NCI-H82 treated with DMSO at 0.1 percent for 48 hours (cell line): ENCODE measurements around the gene MT1G.
"Not testable (repeated sequence)": the region's sequence is repeated elsewhere in the genome, so short reads cannot be mapped to it uniquely, and the experiment has no call there.

Source experiments
- DNase-seq: peaks from one replicate; lab custom pipeline; 2025; ENCODE audit not compliant: unreplicated experiment; lab: John Stamatoyannopoulos, UW

The MT1G gene

GRCh38 chr16:56665286-56666261, 2.3 kb downstream of the MT1G start:
- not testable (repeated sequence) for DNase-seq

- DNase-seq, result no peak
Observed at GRCh38 chr16:56664506-56664905, 3.4 kb downstream of the MT1G start.

- no peak for DNase-seq
Observed at GRCh38 chr16:56662357-56663354, 5.2 kb downstream of the MT1G start.

- DNase-seq, result no peak
Observed at GRCh38 chr16:56658327-56658875, 9.5 kb downstream of the MT1G start.

GRCh38 chr16:56657555-56658326, 10.1 kb downstream of the MT1G start, which contains the start of gene MT1F:
TSS of gene MT1F (plus strand) at chr16:56657959. CDS start at chr16:56658059, 100 bp downstream.
- peak; percentile 8 for DNase-seq

- no peak for DNase-seq
Observed at GRCh38 chr16:56653218-56653617, 14.6 kb downstream of the MT1G start.

- no peak for DNase-seq
Observed at GRCh38 chr16:56652600-56652999, 15.3 kb downstream of the MT1G start.

- no peak for DNase-seq
Observed at GRCh38 chr16:56651586-56651985, 16.3 kb downstream of the MT1G start, which contains the start of gene MT1B. TSS of gene MT1B (plus strand) at chr16:56651886. CDS start at chr16:56651954, 68 bp downstream.

- DNase-seq, result no peak
Observed at GRCh38 chr16:56649820-56650219, 18.0 kb downstream of the MT1G start.

GRCh38 chr16:56649271-56649670, 18.6 kb downstream of the MT1G start:
- DNase-seq, result no peak

- no peak for DNase-seq
Observed at GRCh38 chr16:56647641-56648431, 20.0 kb downstream of the MT1G start.

GRCh38 chr16:56645838-56646237, 22.0 kb downstream of the MT1G start:
- DNase-seq, result no peak

GRCh38 chr16:56645311-56645710, 22.6 kb downstream of the MT1G start:
- DNase-seq, result no peak

GRCh38 chr16:56643833-56644232, 24.0 kb downstream of the MT1G start:
- no peak for DNase-seq

- DNase-seq, result no peak
Observed at GRCh38 chr16:56643080-56643778, 24.6 kb downstream of the MT1G start.

- no peak for DNase-seq
Observed at GRCh38 chr16:56641166-56641565, 26.7 kb downstream of the MT1G start.

GRCh38 chr16:56640076-56640475, 27.8 kb downstream of the MT1G start:
- no peak for DNase-seq

- no peak for DNase-seq
Observed at GRCh38 chr16:56639045-56639444, 28.8 kb downstream of the MT1G start.
